ENCODE data around the gene TMEM263.

DNA sequence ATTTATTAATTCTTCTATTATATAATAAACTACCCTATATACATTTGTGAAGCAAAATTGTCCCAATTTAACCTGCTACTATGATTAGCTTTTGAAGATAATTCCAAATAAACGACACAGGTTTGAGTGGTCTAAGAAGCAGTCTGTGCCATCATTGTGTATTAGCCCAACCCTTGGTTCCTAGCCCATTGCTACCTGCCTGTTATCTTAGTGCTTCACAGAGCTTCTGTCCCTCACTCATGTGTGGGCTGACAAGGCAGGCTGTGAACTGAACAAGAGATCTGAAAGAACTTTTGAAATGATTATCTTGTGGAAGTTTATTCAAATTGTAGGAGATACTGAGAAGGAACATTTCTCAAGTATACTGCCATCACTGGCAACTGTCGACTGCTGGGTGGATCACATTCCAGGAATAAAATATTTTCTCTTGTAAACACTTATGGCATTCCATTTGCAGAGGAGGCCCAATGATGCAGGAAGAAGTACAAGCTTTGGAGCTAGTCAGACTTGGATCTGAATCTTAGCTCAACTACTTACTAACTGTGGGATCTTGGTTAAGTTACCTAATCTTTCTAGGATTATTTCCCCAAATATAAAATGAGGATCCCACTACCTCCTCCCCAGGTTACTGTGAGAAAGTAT, 39.0 kb downstream of the TMEM263 start:
- TF ChIP-seq, protein P1, sequence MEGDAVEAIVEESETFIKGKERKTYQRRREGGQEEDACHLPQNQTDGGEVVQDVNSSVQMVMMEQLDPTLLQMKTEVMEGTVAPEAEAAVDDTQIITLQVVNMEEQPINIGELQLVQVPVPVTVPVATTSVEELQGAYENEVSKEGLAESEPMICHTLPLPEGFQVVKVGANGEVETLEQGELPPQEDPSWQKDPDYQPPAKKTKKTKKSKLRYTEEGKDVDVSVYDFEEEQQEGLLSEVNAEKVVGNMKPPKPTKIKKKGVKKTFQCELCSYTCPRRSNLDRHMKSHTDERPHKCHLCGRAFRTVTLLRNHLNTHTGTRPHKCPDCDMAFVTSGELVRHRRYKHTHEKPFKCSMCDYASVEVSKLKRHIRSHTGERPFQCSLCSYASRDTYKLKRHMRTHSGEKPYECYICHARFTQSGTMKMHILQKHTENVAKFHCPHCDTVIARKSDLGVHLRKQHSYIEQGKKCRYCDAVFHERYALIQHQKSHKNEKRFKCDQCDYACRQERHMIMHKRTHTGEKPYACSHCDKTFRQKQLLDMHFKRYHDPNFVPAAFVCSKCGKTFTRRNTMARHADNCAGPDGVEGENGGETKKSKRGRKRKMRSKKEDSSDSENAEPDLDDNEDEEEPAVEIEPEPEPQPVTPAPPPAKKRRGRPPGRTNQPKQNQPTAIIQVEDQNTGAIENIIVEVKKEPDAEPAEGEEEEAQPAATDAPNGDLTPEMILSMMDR (IDR thresholded peaks at IDR 0.05): no peak
- TF ChIP-seq POLR2A (IDR thresholded peaks at IDR 0.05) (no peak), EP300 (IDR thresholded peaks at IDR 0.05) (no peak)
